ENCODE measurements around the gene TIMM44. TPM values are rescaled to one million over a fixed set of nuclear protein-coding genes. Genes with fewer than 3 reads are reported as not detected.

TIMM44 gene
- total RNA-seq, 1 experiment from 2014 or later = 114 TPM

- no peak overlapping the region for H3K27ac ChIP-seq (ENCODE audit: insufficient read length, low read depth, low read length)
- no peak overlapping the region for H3K4me2 ChIP-seq (ENCODE audit: insufficient read depth, insufficient read length, low read length)
- no peaks in the 10 kb centered on the region for H3K27me3 ChIP-seq (ENCODE audit: insufficient read depth, low read length)
- no peak overlapping the region for H3K14ac ChIP-seq (ENCODE audit: insufficient read depth, low read length)
- no peaks in the 10 kb centered on the region for H3K79me1 ChIP-seq (ENCODE audit: insufficient read depth, low read depth, low read length, poor library complexity, severe bottlenecking)
- H3K4me3 Mint-ChIP-seq = peak overlapping the region in 1 of 2 experiments; percentile 68; a peak in 3 of 5 replicates
- H3K27ac Mint-ChIP-seq = no peak overlapping the region
- H4K5ac ChIP-seq (ENCODE audit: insufficient read length, low read depth, low read length) = no peak overlapping the region
- no peak overlapping the region for H2BK120ac ChIP-seq (ENCODE audit: low read depth, low read length, poor library complexity, severe bottlenecking)
- no peak overlapping the region for H2AFZ ChIP-seq (ENCODE audit: low read length)
- DNase-seq = no peak
- peaks cover 15 to 22% of the 10 kb centered on the region in 2 experiments for H3K4me1 Mint-ChIP-seq
- H3K9me3 Mint-ChIP-seq = no peaks in the 10 kb centered on the region; a peak in 1 of 5 replicates
- H3K4ac ChIP-seq (ENCODE audit: low read depth, low read length) = no peak overlapping the region
- peaks cover 8% of the 10 kb centered on the region for H3K27me3 Mint-ChIP-seq (ENCODE audit: low read depth)
- H3K36me3 Mint-ChIP-seq (ENCODE audit: insufficient read depth in 1 of 3, low read depth in 3 of 3) = peaks cover 5 to 27% (median 12%) of the 10 kb centered on the region in 3 experiments; a peak in 5 of 7 replicates
- no peak overlapping the region for H3K23ac ChIP-seq (ENCODE audit: insufficient read length, low read depth, low read length)
- H4K20me1 ChIP-seq (ENCODE audit: control insufficient read depth, insufficient read depth, insufficient read length) = no peaks in the 10 kb centered on the region
- H2BK5ac ChIP-seq (ENCODE audit: insufficient read length, low read length) = no peak overlapping the region
- no peak overlapping the region for H4K8ac ChIP-seq (replicated peaks; ENCODE audit: insufficient read length, low read depth, low read length)
- no peak overlapping the region for H2AK5ac ChIP-seq (ENCODE audit: insufficient read length, low read length)
- H4K91ac ChIP-seq (ENCODE audit: insufficient read length, low read depth, low read length) = no peak overlapping the region
- peaks cover 4% of the 10 kb centered on the region for H3K23me2 ChIP-seq (ENCODE audit: insufficient read length, low read depth, low read length, poor library complexity, severe bottlenecking)
- H3K18ac ChIP-seq (ENCODE audit: insufficient read length, low read depth, low read length) = no peak overlapping the region
- H2BK15ac ChIP-seq (ENCODE audit: low read depth, low read length) = no peak overlapping the region
- H2BK12ac ChIP-seq (ENCODE audit: insufficient read length, low read depth, low read length) = no peak overlapping the region
- no peaks in the 10 kb centered on the region for H3K79me2 ChIP-seq (ENCODE audit: insufficient read depth, low read length)
- TF ChIP-seq, protein P1, sequence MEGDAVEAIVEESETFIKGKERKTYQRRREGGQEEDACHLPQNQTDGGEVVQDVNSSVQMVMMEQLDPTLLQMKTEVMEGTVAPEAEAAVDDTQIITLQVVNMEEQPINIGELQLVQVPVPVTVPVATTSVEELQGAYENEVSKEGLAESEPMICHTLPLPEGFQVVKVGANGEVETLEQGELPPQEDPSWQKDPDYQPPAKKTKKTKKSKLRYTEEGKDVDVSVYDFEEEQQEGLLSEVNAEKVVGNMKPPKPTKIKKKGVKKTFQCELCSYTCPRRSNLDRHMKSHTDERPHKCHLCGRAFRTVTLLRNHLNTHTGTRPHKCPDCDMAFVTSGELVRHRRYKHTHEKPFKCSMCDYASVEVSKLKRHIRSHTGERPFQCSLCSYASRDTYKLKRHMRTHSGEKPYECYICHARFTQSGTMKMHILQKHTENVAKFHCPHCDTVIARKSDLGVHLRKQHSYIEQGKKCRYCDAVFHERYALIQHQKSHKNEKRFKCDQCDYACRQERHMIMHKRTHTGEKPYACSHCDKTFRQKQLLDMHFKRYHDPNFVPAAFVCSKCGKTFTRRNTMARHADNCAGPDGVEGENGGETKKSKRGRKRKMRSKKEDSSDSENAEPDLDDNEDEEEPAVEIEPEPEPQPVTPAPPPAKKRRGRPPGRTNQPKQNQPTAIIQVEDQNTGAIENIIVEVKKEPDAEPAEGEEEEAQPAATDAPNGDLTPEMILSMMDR (conservative IDR thresholded peaks at IDR 0.05) = no peak
- no peaks in the 10 kb centered on the region for H3K9me3 ChIP-seq (ENCODE audit: control insufficient read depth, low read depth, low read length)
- WGBS (ENCODE audit: extremely low coverage, insufficient read length, low lambda C conversion rate) = no CpG with 5 or more reads among the region's 12 CpGs
- H2BK20ac ChIP-seq (ENCODE audit: low read depth, low read length, poor library complexity, severe bottlenecking) = no peak overlapping the region
- H3T11ph ChIP-seq (ENCODE audit: low read length) = no peak overlapping the region
- no peak overlapping the region for H3K9ac ChIP-seq (ENCODE audit: extremely low read depth, insufficient read length, low read length)
- no peak overlapping the region for H3K56ac ChIP-seq (ENCODE audit: insufficient read length, low read depth, low read length)
- 0 out of 2 replicates have a peak, but pooled peaks cover 4% of the 10 kb centered on the region for H3K4me1 ChIP-seq (ENCODE audit: insufficient read depth, low read length)
Measured at GRCh38 chr19:7924241-7924640, 19.2 kb downstream of the TIMM44 start.
